Common myeloid progenitor, CD34-positive (primary cell): Measurements from ENCODE around the gene PRPF8.
"Not testable (repeated sequence)": the region's sequence is repeated elsewhere in the genome, so short reads cannot be mapped to it uniquely, and the experiment has no call there.

Source experiments
- CTCF ChIA-PET: fragments of 350-600 bp; sonication (Branson Sonifier 250); formaldehyde crosslinking; loops from one replicate; lab custom pipeline; 2021; ENCODE audit warnings: antibody characterized with exemption; lab: Charles Lee
- POLR2A ChIA-PET: fragments of 350-600 bp; sonication (Branson Sonifier 250); formaldehyde crosslinking; loops from one replicate; lab custom pipeline; 2021; ENCODE audit warnings: antibody characterized with exemption; lab: Charles Lee
- DNase-seq, 3 donors: peaks; one replicate each; pipeline versions ENCODE4 v3.0.0 to v3.0.0-alpha.2; 2013
- H3K27ac ChIP-seq, 2 experiments: 1 replicate in 1 of 2; 2 replicates in 1 of 2; pipeline ENCODE4 v1.7.0; 2013; ENCODE audit warnings: inconsistent platforms in 2 of 2, low read length in 2 of 2, mild to moderate bottlenecking in 2 of 2, low read depth in 1 of 2, moderate library complexity in 1 of 2; ENCODE audit not compliant: severe bottlenecking in 2 of 2, insufficient read depth in 1 of 2, poor library complexity in 1 of 2
- H3K27me3 ChIP-seq, 5 experiments: replicated peaks in 2 of 5; 1 replicate in 3 of 5; 2 replicates in 2 of 5; pipeline versions ENCODE4 v1.6.1 to v1.7.0; 2013; ENCODE audit warnings: low read length in 4 of 5, mild to moderate bottlenecking in 2 of 5, moderate library complexity in 2 of 5, inconsistent platforms in 1 of 5; ENCODE audit not compliant: insufficient read depth in 5 of 5, control insufficient read depth in 4 of 5
- H3K36me3 ChIP-seq, 4 experiments: 1 replicate in 2 of 4; 2 replicates in 2 of 4; pipeline versions ENCODE4 v1.6.1 to v1.7.0; 2013; ENCODE audit warnings: low read length in 3 of 4, control low read depth in 1 of 4, mild to moderate bottlenecking in 1 of 4; ENCODE audit not compliant: control insufficient read depth in 4 of 4, insufficient read depth in 4 of 4
- H3K4me1 ChIP-seq, 4 experiments: 1 replicate in 3 of 4; 2 replicates in 1 of 4; pipeline versions ENCODE4 v1.6.1 to v1.7.1; 2013; ENCODE audit warnings: low read length in 3 of 4, mild to moderate bottlenecking in 3 of 4, control low read depth in 1 of 4, inconsistent platforms in 1 of 4, moderate library complexity in 1 of 4; ENCODE audit not compliant: control insufficient read depth in 4 of 4, insufficient read depth in 4 of 4; ENCODE audit errors: control extremely low read depth in 1 of 4
- H3K4me3 ChIP-seq, 7 experiments: 1 replicate in 4 of 7; 2 replicates in 3 of 7; pipeline versions ENCODE4 v1.5.1 to v1.7.0; 2013; ENCODE audit warnings: mild to moderate bottlenecking in 7 of 7, low read length in 6 of 7, moderate library complexity in 6 of 7, inconsistent platforms in 2 of 7, low read depth in 2 of 7, control low read depth in 1 of 7; ENCODE audit not compliant: insufficient read depth in 4 of 7, control insufficient read depth in 1 of 7; ENCODE audit errors: extremely low read depth in 1 of 7
- H3K9me3 ChIP-seq, 5 experiments: 1 replicate in 4 of 5; 2 replicates in 1 of 5; pipeline versions ENCODE4 v1.6.1 to v1.7.1; 2013; ENCODE audit warnings: low read length in 4 of 5, mild to moderate bottlenecking in 2 of 5, inconsistent platforms in 1 of 5, low read depth in 1 of 5, moderate library complexity in 1 of 5; ENCODE audit not compliant: control insufficient read depth in 4 of 5, insufficient read depth in 2 of 5; ENCODE audit errors: control extremely low read depth in 1 of 5
- WGBS: methylation state at CpG from one replicate; pipeline ENCODE4 v1.1.5; 2013; ENCODE audit not compliant: insufficient coverage; 5-methylcytosine and 5-hydroxymethylcytosine counted together

The PRPF8 gene

DNA sequence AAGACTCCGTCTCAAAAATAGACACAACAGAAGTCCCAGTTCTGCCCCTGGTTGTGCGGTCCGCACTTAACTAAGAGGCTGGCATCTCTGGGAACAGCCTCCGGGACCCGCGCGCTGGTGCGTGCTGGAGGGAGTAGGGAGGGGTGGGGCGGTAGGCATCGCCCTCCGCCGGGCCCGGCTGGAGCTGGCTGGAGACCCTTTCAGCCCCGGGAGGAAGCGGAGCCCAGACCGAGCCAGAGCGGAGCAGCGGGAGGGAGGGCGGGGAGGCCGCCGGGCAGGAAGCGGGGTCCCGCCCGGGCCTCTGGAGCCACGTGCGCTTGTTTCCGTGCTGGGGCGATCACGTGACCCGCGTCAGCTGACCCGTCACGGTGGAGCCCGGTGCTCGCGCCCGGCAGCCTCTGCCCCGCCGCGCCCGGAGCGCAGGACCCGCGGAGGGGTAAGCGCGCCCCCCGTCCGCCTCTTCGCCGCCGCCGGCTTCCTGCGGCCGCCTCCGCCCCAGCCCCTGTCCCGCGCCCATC is 39.7 kb upstream of the PRPF8 start, which contains the start of gene WDR81:
Gene WDR81, plus strand, starts transcription at position 354 of the 518 bp plus-strand sequence. CDS start 256 bp downstream, outside the sequence.
- ChIA-PET POLR2A (interaction anchor here (0.6 to 0.7 kb wide), 2 partner anchors 40 to 58 kb away, joined by 4 to 5 read pairs; partner anchors contain the start of gene PRPF8), CTCF (interaction anchor here (0.6 to 8.7 kb wide), 3 partner anchors 11 to 170 kb away, joined by 3 to 231 read pairs (median 3); no protein-coding TSS in a partner anchor)

DNA sequence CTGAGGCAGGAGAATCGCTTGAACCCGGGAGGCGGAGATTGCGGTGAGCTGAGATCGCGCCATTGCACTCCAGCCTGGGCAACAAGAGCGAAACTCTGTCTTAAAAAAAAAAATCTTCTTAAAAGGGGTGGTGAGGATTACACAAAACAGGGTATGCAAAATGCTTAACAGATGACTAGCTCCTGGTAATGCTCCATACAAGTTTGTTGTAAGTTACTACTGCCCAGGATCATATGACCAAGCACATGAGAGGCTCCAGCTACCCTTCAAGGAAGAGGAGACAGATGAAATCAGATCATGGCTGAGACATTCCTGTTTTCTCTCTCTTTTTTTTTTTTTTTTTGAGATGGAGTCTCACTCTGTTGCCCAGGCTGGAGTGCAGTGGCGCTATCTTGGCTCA is 37.4 kb upstream of the PRPF8 start:
- peaks cover 0 to 63% (median 57%) of the 10 kb centered on the region in 4 experiments for H3K4me1 ChIP-seq
- H3K27ac ChIP-seq, DNase-seq, H3K9me3 ChIP-seq, H3K4me3 ChIP-seq, H3K27me3 ChIP-seq: not testable (repeated sequence)
- H3K36me3 ChIP-seq, result peaks cover 0 to 12% (median 6%) of the 10 kb centered on the region in 4 experiments
- POLR2A ChIA-PET, result interaction anchor here (0.6 to 1.6 kb wide), 2 partner anchors 38 to 62 kb away, joined by 3 to 6 read pairs; no protein-coding TSS in a partner anchor
- WGBS, result 100% methylated on average over 1 of the region's 8 CpGs
- CTCF ChIA-PET, result interaction anchor here (0.8 to 8.7 kb wide), 15 partner anchors 9 to 143 kb away, joined by 3 to 231 read pairs (median 5); partner anchors contain the start of gene RILP

More for the DNA sequence above, 39.7 kb upstream of the PRPF8 start, which contains the start of gene WDR81:
- WGBS, result 0% methylated on average over 44 of the region's 57 CpGs
- peak; percentile 81 to 87 (median 83) for DNase-seq
- Histone ChIP-seq H3K9me3 (no peaks in the 10 kb centered on the region), H3K27ac (peak within 1 kb of the TSS in 1 of 2 experiments; percentile 54), H3K27me3 (no peaks in the 10 kb centered on the region), H3K4me1 (peaks cover 0 to 47% (median 43%) of the 10 kb centered on the region in 4 experiments), H3K36me3 (peaks cover 0 to 31% (median 19%) of the 10 kb centered on the region in 4 experiments), H3K4me3 (peak within 1 kb of the TSS; percentile 47 to 79 (median 71))

DNA sequence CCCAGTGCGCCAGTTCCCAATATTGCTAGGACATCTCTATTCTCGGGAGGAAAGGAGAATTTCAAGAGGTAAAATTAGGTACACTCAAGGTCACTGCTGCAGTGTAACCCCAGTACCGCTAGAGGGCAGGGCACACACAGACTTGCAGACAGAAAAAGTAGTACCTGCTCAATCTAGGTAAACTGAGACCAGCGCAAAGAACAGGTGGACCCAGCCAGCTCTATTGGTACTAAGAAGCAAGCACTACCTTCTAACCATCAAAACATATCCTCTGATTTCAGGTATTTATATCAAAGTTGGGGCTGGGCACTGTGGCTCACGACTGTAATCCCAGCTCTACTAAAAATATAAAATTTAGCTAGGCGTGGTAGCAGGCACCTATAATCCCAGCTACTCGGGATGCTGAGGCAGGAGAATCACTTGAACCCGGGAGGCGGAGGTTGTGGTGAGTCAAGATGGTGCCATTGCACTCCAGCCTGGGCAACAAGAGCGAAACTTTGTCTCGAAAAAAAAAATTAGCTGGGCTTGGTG is 36.3 kb upstream of the PRPF8 start:
- no peaks in the 10 kb centered on the region for H3K27me3 ChIP-seq
- WGBS, result 42% methylated on average over 10 of the region's 11 CpGs
- ChIA-PET POLR2A (interaction anchor here (1.6 kb wide), 1 partner anchor 63 kb away, joined by 6 read pairs; no protein-coding TSS in a partner anchor), CTCF (interaction anchor here (0.7 to 8.7 kb wide), 13 partner anchors 11 to 89 kb away, joined by 3 to 231 read pairs (median 5); no protein-coding TSS in a partner anchor)
- no peak overlapping the region for H3K27ac ChIP-seq
- peak; percentile 53 to 72 (median 67) for DNase-seq
- H3K4me3 ChIP-seq, result peak overlapping the region in 2 of 7 experiments; percentile 10 to 36
- H3K4me1 ChIP-seq, result peaks cover 0 to 67% (median 59%) of the 10 kb centered on the region in 4 experiments
- H3K9me3 ChIP-seq, result no peaks in the 10 kb centered on the region
- H3K36me3 ChIP-seq, result peaks cover 0 to 2% (median under 1%) of the 10 kb centered on the region in 4 experiments

DNA sequence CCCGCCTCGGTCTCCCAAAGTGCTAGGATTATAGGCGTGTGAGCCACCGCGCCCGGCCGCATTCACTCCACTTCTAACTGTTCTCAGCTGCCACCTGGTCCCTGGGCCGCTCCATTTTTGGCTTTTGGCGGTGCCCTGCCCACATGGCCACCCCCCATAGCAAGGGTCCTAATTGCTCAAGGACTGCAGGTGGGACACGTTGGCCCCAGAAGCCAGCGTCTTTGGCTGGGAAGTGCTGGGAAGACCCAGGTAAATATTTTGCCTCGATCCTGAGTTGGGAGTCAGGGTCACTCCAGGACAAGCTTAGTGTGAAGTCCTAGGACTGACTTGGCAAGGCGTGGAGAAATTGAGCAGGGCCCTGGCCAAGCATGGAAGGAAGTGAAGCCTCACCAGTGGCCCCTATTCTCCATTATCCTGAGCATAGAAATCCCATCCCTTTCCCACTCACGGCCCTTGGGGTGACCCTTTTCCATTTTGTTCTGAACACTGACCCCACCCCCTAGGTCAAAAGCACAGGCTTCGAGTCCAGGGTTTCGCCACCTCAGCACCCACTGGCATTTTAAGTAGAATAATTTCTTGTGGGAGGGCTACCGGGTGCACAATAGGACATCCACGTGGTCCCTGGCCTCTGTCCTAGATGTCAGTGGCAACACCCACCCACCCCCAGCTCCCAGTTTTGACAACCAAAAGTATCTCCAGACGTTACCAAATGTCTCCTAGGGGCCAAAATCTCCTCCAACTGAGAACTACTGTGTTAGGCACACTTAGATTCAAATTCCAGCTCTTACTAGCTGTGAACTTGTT is 33.9 kb upstream of the PRPF8 start:
- ChIA-PET POLR2A (interaction anchor here (0.6 kb wide), 1 partner anchor 81 kb away, joined by 3 read pairs; no protein-coding TSS in a partner anchor), CTCF (interaction anchor here (1.0 to 8.7 kb wide), 6 partner anchors 18 to 79 kb away, joined by 3 to 231 read pairs (median 4); partner anchors contain the start of gene SERPINF1)
- DNase-seq, result no peak
- 97% methylated on average over 16 of the region's 19 CpGs for WGBS
- Histone ChIP-seq H3K4me3 (no peak overlapping the region), H3K36me3 (no peaks in the 10 kb centered on the region), H3K4me1 (peaks cover 0 to 67% (median 58%) of the 10 kb centered on the region in 4 experiments), H3K9me3 (no peaks in the 10 kb centered on the region), H3K27me3 (no peaks in the 10 kb centered on the region), H3K27ac (peak overlapping the region in 1 of 2 experiments; percentile 99)

DNA sequence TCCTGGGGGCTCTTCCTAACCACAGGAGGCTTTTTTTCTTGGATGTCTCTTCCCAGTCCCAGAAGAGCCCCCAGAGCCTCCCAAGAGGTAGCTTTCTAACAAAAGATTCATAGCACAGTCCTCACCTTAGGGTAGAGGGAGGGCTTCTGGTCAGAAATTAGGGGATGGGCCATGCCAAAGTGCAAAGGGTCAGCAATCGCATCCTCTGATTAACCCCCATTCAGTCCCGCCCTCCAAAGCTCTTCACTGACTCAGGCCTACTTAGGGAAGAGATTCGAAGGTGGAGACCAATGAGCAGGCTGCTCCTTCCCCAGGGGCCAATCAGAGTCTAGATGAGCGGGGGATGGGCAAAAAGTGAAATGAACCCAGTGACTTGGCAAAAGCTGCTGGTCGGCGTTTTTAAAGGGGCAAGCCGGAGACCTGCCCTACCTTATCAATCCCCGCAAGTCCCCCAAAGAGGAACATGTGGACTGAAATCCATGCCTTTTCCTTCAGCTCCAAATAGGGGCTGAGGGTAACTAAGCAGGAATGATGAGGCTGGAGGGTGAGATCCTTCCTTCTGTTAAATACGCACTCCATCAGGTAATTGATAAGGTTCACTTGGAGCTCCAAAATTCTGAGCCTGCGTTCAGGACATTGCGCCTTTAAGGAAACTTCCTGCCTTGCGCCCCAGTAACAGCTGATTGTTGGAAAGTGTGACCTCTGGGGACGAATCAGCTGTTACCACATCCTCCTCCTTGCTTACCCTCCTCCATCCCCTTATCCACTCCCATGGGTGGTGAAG is 32.4 kb upstream of the PRPF8 start:
- Histone ChIP-seq H3K27me3 (no peaks in the 10 kb centered on the region), H3K36me3 (no peaks in the 10 kb centered on the region), H3K9me3 (no peaks in the 10 kb centered on the region), H3K4me1 (peaks cover 0 to 58% (median 50%) of the 10 kb centered on the region in 4 experiments), H3K27ac (peak overlapping the region; percentile 98 to 99), H3K4me3 (peak overlapping the region; percentile 72 to 95 (median 80))
- ChIA-PET POLR2A (interaction anchor here (0.6 to 2.1 kb wide), 9 partner anchors 10 to 154 kb away, joined by 3 to 15 read pairs (median 4); partner anchors contain the start of genes RILP and SMYD4), CTCF (interaction anchor here (0.8 to 8.7 kb wide), 15 partner anchors 10 to 683 kb away, joined by 3 to 231 read pairs (median 3); no protein-coding TSS in a partner anchor)
- WGBS, result 0% methylated on average over 9 of the region's 13 CpGs
- peak; percentile 97 to 99 (median 98) for DNase-seq
